HG03432 (cell line): ENCODE data around the gene XBP1.
"Not testable (repeated sequence)": the region's sequence is repeated elsewhere in the genome, so short reads cannot be mapped to it uniquely, and the experiment has no call there.

Experiments
- ATAC-seq: cut with Tn5 transposase; IDR thresholded peaks from one replicate; pipeline ENCODE4 v1.9.1; 2021; ENCODE audit warnings: mild to moderate bottlenecking, moderate library complexity; ENCODE audit not compliant: unreplicated experiment

Gene XBP1

GRCh38 chr22:28819253-28820096 is 19.1 kb upstream of the XBP1 start:
- ATAC-seq, result peak; percentile 52

GRCh38 chr22:28817919-28818859 is 17.8 kb upstream of the XBP1 start:
- no peak for ATAC-seq

- ATAC-seq, result no peak
Measured at GRCh38 chr22:28817064-28817463, 16.7 kb upstream of the XBP1 start.

DNA sequence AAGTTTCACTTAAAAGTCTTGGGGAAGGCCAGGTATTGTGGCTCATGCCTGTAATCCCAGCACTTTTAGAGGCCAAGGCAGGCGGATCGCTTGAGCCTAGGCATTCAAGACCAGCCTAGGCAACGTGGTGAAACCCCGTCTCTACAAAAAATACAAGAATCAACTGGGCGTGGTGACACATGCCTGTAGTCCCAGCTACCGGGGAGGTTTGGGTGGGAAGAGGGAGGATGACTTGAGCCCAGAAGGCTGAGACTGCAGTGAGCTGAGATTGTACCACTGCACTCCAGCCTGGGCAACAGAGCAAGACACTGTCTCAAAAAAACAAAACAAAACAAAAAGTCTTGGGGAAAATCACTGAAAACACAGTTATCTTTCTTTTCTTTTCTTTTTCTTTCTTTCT is 15.4 kb upstream of the XBP1 start:
- ATAC-seq, result no peak

- no peak for ATAC-seq
Measured at GRCh38 chr22:28815111-28815510, 14.7 kb upstream of the XBP1 start.

DNA sequence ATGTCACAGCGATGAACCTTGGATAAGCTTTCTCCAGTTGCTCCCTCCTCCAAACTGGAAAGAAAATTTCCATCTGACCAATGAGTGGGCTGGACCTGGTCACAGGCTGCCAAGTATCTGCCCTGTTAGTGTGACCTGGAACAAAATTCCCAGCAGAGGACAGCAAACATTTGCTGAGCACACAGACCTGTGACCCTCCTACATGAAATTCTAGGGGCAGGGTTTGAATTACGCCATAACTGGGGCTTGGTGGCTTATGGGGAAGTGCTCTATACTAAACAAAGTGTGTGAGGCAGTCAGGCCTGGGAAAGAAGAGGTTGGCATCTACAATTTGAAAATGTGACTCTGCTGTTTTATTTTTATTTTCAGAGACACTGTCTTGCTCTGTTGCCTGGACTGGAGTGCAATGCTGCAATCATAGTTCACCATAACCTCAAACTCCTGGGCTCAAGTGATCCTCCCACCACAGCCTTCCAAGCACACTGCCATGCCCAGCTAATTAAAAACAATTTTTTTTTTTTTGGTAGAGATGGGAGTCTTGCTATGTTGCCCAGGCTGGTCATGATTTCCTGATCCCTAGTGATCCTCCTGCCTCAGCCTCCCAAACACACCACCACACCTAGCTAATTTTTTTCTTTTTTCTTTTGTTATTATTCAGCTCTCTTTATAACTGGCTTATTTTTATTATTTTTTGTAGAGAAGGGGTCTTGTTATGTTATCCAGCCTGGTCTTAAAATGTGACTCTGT is 13.6 kb upstream of the XBP1 start:
- no peak for ATAC-seq

GRCh38 chr22:28812516-28812915 is 12.1 kb upstream of the XBP1 start:
- no peak for ATAC-seq

- ATAC-seq, result no peak
Measured at GRCh38 chr22:28810821-28811491, 10.6 kb upstream of the XBP1 start.

GRCh38 chr22:28808716-28809355 is 8.5 kb upstream of the XBP1 start:
- ATAC-seq, result no peak

- not testable (repeated sequence) for ATAC-seq
Measured at GRCh38 chr22:28805426-28805825, 5.1 kb upstream of the XBP1 start.

GRCh38 chr22:28802595-28803123 is 2.3 kb upstream of the XBP1 start:
- ATAC-seq, result no peak

DNA sequence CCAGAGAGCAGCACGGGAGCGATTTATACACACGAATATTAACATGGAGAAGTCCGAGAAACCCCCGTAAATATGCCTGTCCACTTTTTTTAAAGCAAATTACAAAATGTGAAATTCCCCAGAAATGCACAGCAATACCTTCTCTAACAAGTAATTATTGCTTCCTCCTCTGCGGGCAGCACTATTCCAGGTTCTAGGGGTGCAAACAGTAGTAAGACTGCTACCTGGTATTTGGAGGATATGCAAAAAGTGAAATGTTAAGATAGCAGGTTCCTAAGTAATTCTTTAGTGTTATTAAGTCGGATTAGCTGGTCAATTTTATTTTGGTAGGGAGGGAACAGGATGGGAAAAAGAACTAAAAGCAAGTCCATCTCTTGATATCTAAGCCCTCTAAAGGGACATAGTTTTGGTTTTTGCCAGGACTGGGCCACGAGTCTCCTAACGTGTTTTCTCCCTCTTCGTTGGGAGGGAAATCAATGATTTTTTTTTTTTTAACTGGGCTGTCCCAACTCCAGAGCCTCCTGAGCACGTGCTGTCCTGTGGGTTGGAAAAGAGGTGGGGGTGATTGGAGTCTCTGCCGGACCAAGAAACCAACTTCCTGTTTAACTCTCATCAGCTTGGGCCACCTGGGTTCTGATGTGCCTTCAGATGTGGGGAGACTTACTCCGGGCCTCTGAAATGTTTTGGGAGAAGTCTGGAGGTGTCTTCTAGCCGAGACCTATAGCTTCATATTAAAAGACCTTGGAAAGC is 1.7 kb upstream of the XBP1 start:
- ATAC-seq, result no peak

- peak; percentile 31 for ATAC-seq
Measured at GRCh38 chr22:28799606-28800307, 612 bp downstream of the XBP1 start.

DNA sequence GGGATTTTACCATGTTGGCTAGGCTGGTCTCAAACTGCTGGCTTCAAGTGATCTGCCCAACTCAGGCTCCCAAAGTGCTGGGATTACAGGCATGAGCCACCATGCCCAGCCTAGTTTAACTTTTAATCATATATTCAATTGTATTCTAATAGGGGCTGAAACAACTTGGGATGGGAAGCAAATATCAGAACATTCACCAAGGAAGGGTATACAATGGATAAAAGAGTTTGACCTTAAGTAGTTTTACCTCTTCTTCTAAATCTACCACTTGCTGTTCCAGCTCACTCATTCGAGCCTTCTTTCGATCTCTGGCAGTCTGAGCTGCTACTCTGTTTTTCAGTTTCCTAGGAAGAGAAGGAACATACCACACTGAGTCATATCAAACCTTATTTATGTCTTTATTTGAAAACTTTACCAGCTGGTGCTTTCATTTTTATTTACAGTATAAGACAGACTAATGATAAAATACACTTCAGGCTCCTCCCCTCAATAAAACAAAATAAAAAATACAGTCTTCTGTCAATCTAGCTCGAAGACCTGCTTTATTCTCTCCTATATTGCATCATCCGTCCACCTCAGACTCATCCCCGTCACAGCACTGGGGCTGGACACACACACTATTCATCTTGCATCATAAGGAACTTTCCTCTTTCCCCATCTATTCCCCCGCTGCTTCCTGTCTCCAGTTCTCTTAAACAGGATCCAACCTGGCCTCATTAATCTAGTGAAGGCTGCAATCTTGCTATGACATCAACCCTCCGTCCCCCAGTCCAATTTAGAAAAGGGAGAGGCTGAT is 1.4 kb downstream of the XBP1 start:
- ATAC-seq, result no peak

- no peak for ATAC-seq
Measured at GRCh38 chr22:28795932-28796856, 4.2 kb downstream of the XBP1 start.

- ATAC-seq, result no peak
Measured at GRCh38 chr22:28795071-28795693, 5.2 kb downstream of the XBP1 start.
